Measurements from ENCODE around the gene HINT3. TPM values are rescaled to one million over a fixed set of nuclear protein-coding genes. Genes with fewer than 3 reads are reported as not detected.

The HINT3 gene
- total RNA-seq, 1 experiment from 2014 or later, result 12.7 TPM

DNA sequence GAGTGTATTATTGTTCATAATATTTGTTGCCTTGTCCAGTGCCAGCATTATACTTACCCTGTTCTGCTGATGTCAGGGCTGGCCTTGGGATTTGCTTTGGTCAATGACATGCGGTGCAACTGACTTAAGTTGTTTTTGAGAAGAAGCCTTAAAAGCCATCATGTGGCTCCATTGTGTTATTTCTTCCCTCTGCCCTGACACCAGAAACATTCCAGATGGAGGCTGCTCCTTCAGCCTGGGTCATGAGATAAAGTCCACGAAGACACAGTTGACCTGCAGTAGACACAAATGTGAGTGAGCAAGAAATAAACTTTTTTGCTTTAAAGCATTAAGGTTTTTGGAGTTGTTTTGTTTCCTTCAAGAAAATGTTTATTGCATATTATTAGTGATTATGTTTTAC lies 7.5 kb upstream of the HINT3 start:
- Histone ChIP-seq H3K4me3 (replicated peaks in 1 of 2; ENCODE audit: low read depth in 1 of 2, low read length in 2 of 2) (no peak overlapping the region), H3K27ac (ENCODE audit: low read depth, low read length) (no peak overlapping the region), H3K4me2 (ENCODE audit: low read length) (no peak overlapping the region), H3K4me1 (ENCODE audit: control insufficient read depth in 1 of 2, insufficient read depth in 2 of 2, low read length in 2 of 2) (peaks cover 6 to 7% of the 10 kb centered on the region in 2 experiments; a peak in 3 of 4 replicates), H4K20me1 (ENCODE audit: insufficient read depth) (no peaks in the 10 kb centered on the region), H3K27me3 (ENCODE audit: insufficient read depth, low read length) (no peaks in the 10 kb centered on the region), H3K9ac (ENCODE audit: low read length) (no peak overlapping the region), H3K9me2 (ENCODE audit: insufficient read depth) (no peaks in the 10 kb centered on the region), H2AFZ (ENCODE audit: low read depth, low read length, poor library complexity, severe bottlenecking) (no peak overlapping the region), H3K79me2 (ENCODE audit: insufficient read depth, low read length) (no peaks in the 10 kb centered on the region), H3K9me3 (ENCODE audit: control insufficient read depth in 1 of 2, insufficient read depth in 1 of 2, low read depth in 1 of 2, low read length in 2 of 2) (no peaks in the 10 kb centered on the region), H3K36me3 (ENCODE audit: control insufficient read depth in 1 of 2, insufficient read depth in 2 of 2, low read length in 2 of 2) (no peaks in the 10 kb centered on the region)
- RAD21 ChIA-PET (ENCODE audit: low non-redundant PET in 1 of 2, low total read pairs in 2 of 2, uncharacterized antibody in 2 of 2, unreplicated experiment in 2 of 2), result no interaction called here
- ATAC-seq (no peak), DNase-seq (ENCODE audit: low read depth, low spot score) (no peak)
- no TSS peak for BruUV-seq (replicated peaks)
- POLR2A ChIA-PET, result no interaction called here
- intact Hi-C loops (cut with micrococcal nuclease), result no loop called here
- CTCF ChIA-PET, result interaction anchor here (1.8 kb wide), 1 partner anchor 7 kb away, joined by 10 read pairs; the partner anchor contains the start of gene HINT3
- no peak for TF ChIP-seq CEBPB (IDR thresholded peaks at IDR 0.05; ENCODE audit: low read depth)
- TF ChIP-seq, protein P1, sequence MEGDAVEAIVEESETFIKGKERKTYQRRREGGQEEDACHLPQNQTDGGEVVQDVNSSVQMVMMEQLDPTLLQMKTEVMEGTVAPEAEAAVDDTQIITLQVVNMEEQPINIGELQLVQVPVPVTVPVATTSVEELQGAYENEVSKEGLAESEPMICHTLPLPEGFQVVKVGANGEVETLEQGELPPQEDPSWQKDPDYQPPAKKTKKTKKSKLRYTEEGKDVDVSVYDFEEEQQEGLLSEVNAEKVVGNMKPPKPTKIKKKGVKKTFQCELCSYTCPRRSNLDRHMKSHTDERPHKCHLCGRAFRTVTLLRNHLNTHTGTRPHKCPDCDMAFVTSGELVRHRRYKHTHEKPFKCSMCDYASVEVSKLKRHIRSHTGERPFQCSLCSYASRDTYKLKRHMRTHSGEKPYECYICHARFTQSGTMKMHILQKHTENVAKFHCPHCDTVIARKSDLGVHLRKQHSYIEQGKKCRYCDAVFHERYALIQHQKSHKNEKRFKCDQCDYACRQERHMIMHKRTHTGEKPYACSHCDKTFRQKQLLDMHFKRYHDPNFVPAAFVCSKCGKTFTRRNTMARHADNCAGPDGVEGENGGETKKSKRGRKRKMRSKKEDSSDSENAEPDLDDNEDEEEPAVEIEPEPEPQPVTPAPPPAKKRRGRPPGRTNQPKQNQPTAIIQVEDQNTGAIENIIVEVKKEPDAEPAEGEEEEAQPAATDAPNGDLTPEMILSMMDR (IDR thresholded peaks at IDR 0.05 in 2 of 3, conservative IDR thresholded peaks at IDR 0.05 in 1 of 3; ENCODE audit: borderline replicate concordance in 1 of 3, insufficient read depth in 1 of 3, low read depth in 2 of 3, low read length in 2 of 3), result no peak
- TF ChIP-seq RAD21 (IDR thresholded peaks at IDR 0.05; ENCODE audit: low read depth), result no peak
- no peak for TF ChIP-seq SP1 (IDR thresholded peaks at IDR 0.05; ENCODE audit: low read depth)
- TF ChIP-seq JUND (IDR thresholded peaks at IDR 0.05), result no peak
- no peak for TF ChIP-seq POLR2A (IDR thresholded peaks at IDR 0.05; ENCODE audit: borderline replicate concordance, extremely low read depth, insufficient read depth, insufficient read length)
- no peak for TF ChIP-seq CBX3 (IDR thresholded peaks at IDR 0.05; ENCODE audit: low read depth)
- TF ChIP-seq EZH2phosphoT487 (IDR thresholded peaks at IDR 0.05; ENCODE audit: borderline replicate concordance), result no peak
- no peak for TF ChIP-seq POLR2AphosphoS5 (IDR thresholded peaks at IDR 0.05; ENCODE audit: low read depth, low read length)
- TF ChIP-seq ZFX (IDR thresholded peaks at IDR 0.05), result no peak
- TF ChIP-seq EZH2 (IDR thresholded peaks at IDR 0.05), result no peak
- TF ChIP-seq, protein P2, sequence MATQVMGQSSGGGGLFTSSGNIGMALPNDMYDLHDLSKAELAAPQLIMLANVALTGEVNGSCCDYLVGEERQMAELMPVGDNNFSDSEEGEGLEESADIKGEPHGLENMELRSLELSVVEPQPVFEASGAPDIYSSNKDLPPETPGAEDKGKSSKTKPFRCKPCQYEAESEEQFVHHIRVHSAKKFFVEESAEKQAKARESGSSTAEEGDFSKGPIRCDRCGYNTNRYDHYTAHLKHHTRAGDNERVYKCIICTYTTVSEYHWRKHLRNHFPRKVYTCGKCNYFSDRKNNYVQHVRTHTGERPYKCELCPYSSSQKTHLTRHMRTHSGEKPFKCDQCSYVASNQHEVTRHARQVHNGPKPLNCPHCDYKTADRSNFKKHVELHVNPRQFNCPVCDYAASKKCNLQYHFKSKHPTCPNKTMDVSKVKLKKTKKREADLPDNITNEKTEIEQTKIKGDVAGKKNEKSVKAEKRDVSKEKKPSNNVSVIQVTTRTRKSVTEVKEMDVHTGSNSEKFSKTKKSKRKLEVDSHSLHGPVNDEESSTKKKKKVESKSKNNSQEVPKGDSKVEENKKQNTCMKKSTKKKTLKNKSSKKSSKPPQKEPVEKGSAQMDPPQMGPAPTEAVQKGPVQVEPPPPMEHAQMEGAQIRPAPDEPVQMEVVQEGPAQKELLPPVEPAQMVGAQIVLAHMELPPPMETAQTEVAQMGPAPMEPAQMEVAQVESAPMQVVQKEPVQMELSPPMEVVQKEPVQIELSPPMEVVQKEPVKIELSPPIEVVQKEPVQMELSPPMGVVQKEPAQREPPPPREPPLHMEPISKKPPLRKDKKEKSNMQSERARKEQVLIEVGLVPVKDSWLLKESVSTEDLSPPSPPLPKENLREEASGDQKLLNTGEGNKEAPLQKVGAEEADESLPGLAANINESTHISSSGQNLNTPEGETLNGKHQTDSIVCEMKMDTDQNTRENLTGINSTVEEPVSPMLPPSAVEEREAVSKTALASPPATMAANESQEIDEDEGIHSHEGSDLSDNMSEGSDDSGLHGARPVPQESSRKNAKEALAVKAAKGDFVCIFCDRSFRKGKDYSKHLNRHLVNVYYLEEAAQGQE (IDR thresholded peaks at IDR 0.05; ENCODE audit: low read depth), result no peak
- TF ChIP-seq, protein P3, sequence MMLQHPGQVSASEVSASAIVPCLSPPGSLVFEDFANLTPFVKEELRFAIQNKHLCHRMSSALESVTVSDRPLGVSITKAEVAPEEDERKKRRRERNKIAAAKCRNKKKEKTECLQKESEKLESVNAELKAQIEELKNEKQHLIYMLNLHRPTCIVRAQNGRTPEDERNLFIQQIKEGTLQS (IDR thresholded peaks at IDR 0.05), result no peak
- TF ChIP-seq FOSL1 (IDR thresholded peaks at IDR 0.05; ENCODE audit: low read depth), result no peak
